NCI-H1417 treated with DMSO at 0.1 percent for 48 hours (cell line): ENCODE measurements around the gene BMP2K.
A peak's percentile ranks its signal among the peaks of the same experiment; 100 is the strongest.

Source experiments
- DNase-seq: peaks from one replicate; lab custom pipeline; 2025; lab: John Stamatoyannopoulos, UW

BMP2K gene

GRCh38 chr4:78937837-78938236 is 161.7 kb downstream of the BMP2K start:
- no peak for DNase-seq

- no peak for DNase-seq
Measured at GRCh38 chr4:78938474-78938867, 162.3 kb downstream of the BMP2K start.

- DNase-seq: peak; percentile 41
Measured at GRCh38 chr4:78938868-78939666, 162.9 kb downstream of the BMP2K start, which contains the start of gene PAQR3. PAQR3 (minus strand) TSS chr4:78939438; CDS start chr4:78939224, 214 bp downstream.

- no peak for DNase-seq
Measured at GRCh38 chr4:78939667-78940008, 163.5 kb downstream of the BMP2K start.

- DNase-seq: no peak
Measured at GRCh38 chr4:78940752-78941151, 164.6 kb downstream of the BMP2K start.

GRCh38 chr4:78944381-78944780 is 168.2 kb downstream of the BMP2K start:
- no peak for DNase-seq

GRCh38 chr4:78945651-78946179 is 169.6 kb downstream of the BMP2K start:
- no peak for DNase-seq

- DNase-seq: no peak
Measured at GRCh38 chr4:78949735-78950134, 173.6 kb downstream of the BMP2K start.

- DNase-seq: no peak
Measured at GRCh38 chr4:78951862-78952472, 175.8 kb downstream of the BMP2K start.

GRCh38 chr4:78953231-78953630 is 177.1 kb downstream of the BMP2K start:
- DNase-seq: no peak

- DNase-seq: no peak
Measured at GRCh38 chr4:78953769-78954666, 177.9 kb downstream of the BMP2K start.

GRCh38 chr4:78956975-78957374 is 180.8 kb downstream of the BMP2K start:
- no peak for DNase-seq

GRCh38 chr4:78960926-78961325 is 184.8 kb downstream of the BMP2K start:
- no peak for DNase-seq
